Body of pancreas (tissue), 4 donors: ENCODE results near the gene DENND1A. TPM values are rescaled to one million over a fixed set of nuclear protein-coding genes. Genes with fewer than 3 reads are reported as not detected.

Experiments used
- ATAC-seq: fragments of 150-250 bp; one replicate; pipeline ENCODE4 v1.9.1; 2016
- DNase-seq, 4 donors: peaks; one replicate each; pipeline ENCODE4 v3.0.0-alpha.2; 2019
- H3K27ac ChIP-seq, 4 donors: fragments of 200-600 bp; sonication (generic); 1 replicate in 3 of 4; 2 replicates in 1 of 4; pipeline versions ENCODE4 v1.5.1 to v1.6.1; 2016 to 2019; ENCODE audit warnings: mild to moderate bottlenecking in 1 of 4, mixed read lengths in 1 of 4, moderate library complexity in 1 of 4
- H3K27me3 ChIP-seq, 2 donors: fragments of 200-600 bp; sonication (generic); one replicate each; pipeline ENCODE4 v1.6.0; 2016; ENCODE audit warnings: mild to moderate bottlenecking in 1 of 2
- H3K36me3 ChIP-seq, 2 donors: fragments of 200-600 bp; sonication (generic); replicated peaks in 1 of 2; 2 replicates each; pipeline ENCODE4 v1.5.1; 2016; ENCODE audit warnings: low read depth in 2 of 2; ENCODE audit not compliant: insufficient read depth in 1 of 2
- H3K4me1 ChIP-seq: fragments of 200-600 bp; sonication (generic); one replicate; pipeline ENCODE4 v1.6.0; 2016
- H3K4me3 ChIP-seq, 2 donors: fragments of 200-600 bp; sonication (generic); 1 replicate in 1 of 2; 2 replicates in 1 of 2; pipeline ENCODE4 v1.5.1; 2016 to 2019
- H3K9me3 ChIP-seq, 3 donors: fragments of 200-600 bp; sonication (generic); 1 replicate in 2 of 3; 2 replicates in 1 of 3; pipeline ENCODE4 v1.5.1; 2016
- POLR2A ChIP-seq, 3 donors: fragments of 450-650 bp; IDR thresholded peaks; one replicate each; pipeline ENCODE4 v1.6.1; 2016; ENCODE audit warnings: antibody characterized with exemption in 3 of 3, mild to moderate bottlenecking in 2 of 3
- WGBS, 2 donors: methylation state at CpG; one replicate each; pipeline ENCODE4 v1.1.5; 2017; 5-methylcytosine and 5-hydroxymethylcytosine counted together
- intact Hi-C: fragments of 100-400 bp; cut with DNase I; formaldehyde crosslinking; loops from one replicate; pipeline ENCODE4 v1.15.1; 2023
- total RNA-seq, 2 donors: library from RNA; depleted of rRNA; stranded (reverse); fragments of >200 nt; gene quantifications; one replicate each; pipeline ENCODE4 v1.1.0, GENCODE V29; 2016
- TF ChIP-seq, protein P1 (sequence below), 7 experiments: fragments of 450-650 bp in 4 of 7; fragments of 200-600 bp in 3 of 7; sonication (generic) in 3 of 7; IDR thresholded peaks; one replicate each; pipeline ENCODE4 v1.5.1; 2016 to 2019; ENCODE audit warnings: antibody characterized with exemption in 7 of 7

DENND1A gene
- total RNA-seq, 2 donors from 2014 or later = 7.6 to 8.6 TPM

DNA sequence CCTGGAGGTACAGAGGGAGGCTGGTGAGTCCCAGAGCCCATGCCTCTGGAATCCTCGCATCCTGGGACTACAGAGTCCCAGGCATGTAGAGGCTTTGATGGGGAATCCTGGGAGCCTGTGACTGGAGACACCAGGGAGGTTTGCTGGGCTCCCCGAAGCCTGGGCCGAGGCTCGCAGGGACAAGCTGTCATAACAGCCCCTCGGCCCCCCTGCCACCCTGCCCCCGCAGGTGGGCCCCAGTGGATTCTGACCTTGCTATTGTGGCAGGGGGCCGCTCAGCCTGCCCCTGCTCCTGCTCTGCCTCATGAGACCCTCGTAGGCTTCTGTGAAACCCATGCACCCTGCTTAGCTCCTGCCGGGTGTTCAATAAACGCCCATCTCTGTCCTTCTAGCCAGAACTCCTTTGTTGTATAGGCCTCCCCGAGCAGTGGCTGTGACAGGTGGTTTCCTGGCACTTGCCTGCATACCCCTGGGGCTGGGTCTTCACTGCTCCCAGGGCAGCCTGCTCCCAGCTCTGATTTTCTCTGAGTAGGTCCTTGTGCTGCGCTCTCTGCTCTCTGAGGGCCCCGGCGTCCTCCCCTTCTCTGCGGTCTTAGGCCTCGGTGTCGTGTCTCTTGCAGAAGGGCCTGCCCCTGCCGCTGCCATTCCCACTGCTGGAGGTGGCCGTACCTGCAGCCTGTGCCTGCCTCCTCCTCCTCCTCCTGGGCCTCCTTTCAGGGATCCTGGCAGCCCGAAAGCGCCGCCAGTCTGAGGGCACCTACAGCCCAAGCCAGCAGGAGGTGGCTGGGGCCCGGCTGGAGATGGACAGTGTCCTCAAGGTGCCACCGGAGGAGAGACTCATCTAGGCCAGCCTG lies 553.5 kb downstream of the DENND1A start:
- H3K4me3 ChIP-seq = no peak overlapping the region
- H3K27me3 ChIP-seq = peaks cover 0 to 11% of the 10 kb centered on the region in 2 donors
- TF ChIP-seq POLR2A (IDR thresholded peaks at IDR 0.05) = no peak
- TF ChIP-seq, protein P1, sequence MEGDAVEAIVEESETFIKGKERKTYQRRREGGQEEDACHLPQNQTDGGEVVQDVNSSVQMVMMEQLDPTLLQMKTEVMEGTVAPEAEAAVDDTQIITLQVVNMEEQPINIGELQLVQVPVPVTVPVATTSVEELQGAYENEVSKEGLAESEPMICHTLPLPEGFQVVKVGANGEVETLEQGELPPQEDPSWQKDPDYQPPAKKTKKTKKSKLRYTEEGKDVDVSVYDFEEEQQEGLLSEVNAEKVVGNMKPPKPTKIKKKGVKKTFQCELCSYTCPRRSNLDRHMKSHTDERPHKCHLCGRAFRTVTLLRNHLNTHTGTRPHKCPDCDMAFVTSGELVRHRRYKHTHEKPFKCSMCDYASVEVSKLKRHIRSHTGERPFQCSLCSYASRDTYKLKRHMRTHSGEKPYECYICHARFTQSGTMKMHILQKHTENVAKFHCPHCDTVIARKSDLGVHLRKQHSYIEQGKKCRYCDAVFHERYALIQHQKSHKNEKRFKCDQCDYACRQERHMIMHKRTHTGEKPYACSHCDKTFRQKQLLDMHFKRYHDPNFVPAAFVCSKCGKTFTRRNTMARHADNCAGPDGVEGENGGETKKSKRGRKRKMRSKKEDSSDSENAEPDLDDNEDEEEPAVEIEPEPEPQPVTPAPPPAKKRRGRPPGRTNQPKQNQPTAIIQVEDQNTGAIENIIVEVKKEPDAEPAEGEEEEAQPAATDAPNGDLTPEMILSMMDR (IDR thresholded peaks at IDR 0.05) = no peak
- H3K36me3 ChIP-seq = no peaks in the 10 kb centered on the region
- DNase-seq = no peak
- intact Hi-C loops = no loop called here
- H3K27ac ChIP-seq = no peak overlapping the region
- 20 to 62% methylated on average over 8 to 24 of the region's 24 CpGs for WGBS, 2 donors
- ATAC-seq = no peak
- no peaks in the 10 kb centered on the region for H3K9me3 ChIP-seq
- peaks cover 21% of the 10 kb centered on the region for H3K4me1 ChIP-seq

DNA sequence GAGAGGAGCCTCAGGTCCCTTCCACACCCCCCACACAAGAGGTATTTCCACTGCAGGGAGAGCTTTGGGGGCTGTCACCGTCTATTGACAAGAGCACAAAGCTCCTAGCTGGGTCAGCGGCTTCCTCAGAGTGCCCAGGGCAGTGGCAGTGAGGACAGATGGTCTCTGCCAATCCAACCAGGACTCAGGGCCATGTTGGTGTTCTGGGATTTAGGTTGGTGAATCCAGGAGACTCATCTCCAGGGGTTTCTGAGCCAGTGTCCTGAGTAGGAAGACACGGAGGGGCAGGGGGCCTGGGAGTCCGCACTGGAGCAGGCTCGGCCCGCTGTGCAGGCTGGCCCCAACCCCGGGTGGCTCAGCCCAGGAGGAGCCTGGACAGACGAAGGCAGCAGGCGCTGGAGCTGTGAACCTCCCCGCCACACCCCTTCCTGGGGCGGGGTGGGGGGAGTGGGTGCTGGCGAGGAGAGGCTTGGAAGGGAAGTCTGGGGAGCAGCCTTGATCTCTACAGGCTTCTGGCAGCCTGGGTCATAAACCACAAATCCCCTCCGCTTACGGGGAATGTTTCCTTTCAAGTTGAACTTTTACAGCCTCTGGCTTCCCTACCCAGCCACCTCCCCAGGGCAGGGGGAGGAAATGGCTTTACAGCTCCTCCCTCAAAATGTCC lies 554.3 kb downstream of the DENND1A start:
- no peaks in the 10 kb centered on the region for H3K9me3 ChIP-seq
- intact Hi-C loops = no loop called here
- TF ChIP-seq POLR2A (IDR thresholded peaks at IDR 0.05) = no peak
- TF ChIP-seq, protein P1 (IDR thresholded peaks at IDR 0.05) = no peak
- peaks cover 21% of the 10 kb centered on the region for H3K4me1 ChIP-seq
- DNase-seq (no peak), ATAC-seq (peak; percentile 22)
- 7 to 24% methylated on average over 9 to 14 of the region's 14 CpGs for WGBS, 2 donors
- no peaks in the 10 kb centered on the region for H3K36me3 ChIP-seq
- no peak overlapping the region for H3K4me3 ChIP-seq
- no peak overlapping the region for H3K27ac ChIP-seq
- peaks cover 0 to 11% of the 10 kb centered on the region in 2 donors for H3K27me3 ChIP-seq

DNA sequence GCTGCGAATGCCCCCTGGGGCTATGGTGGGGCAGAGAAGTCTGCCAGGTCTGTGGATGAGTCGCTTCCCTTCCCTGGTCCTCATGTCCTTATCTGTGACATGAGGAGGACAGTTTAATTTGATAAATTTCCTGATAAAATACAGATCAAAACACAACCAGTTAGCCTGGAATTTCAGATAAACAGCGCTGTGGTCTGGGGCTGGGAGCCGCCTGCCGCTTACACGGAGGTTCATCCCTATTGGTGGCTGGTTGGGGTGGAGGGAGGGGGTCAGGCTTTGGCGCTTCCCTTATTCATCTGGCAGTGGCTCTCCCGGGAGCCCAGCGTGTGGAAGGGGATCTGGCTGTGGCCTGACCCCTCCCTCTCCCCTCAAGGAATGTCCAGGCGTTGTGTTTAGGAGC lies 556.0 kb downstream of the DENND1A start:
- H3K27me3 ChIP-seq = peaks cover 0 to 11% of the 10 kb centered on the region in 2 donors
- no peaks in the 10 kb centered on the region for H3K9me3 ChIP-seq
- no peak overlapping the region for H3K27ac ChIP-seq
- TF ChIP-seq, protein P1 (IDR thresholded peaks at IDR 0.05) = no peak
- no peak for TF ChIP-seq POLR2A (IDR thresholded peaks at IDR 0.05)
- H3K36me3 ChIP-seq = no peaks in the 10 kb centered on the region
- peaks cover 21% of the 10 kb centered on the region for H3K4me1 ChIP-seq
- WGBS, 2 donors = 2 to 33% methylated on average over 8 to 10 of the region's 10 CpGs
- DNase-seq (no peak), ATAC-seq (no peak)
- intact Hi-C loops = no loop called here
- no peak overlapping the region for H3K4me3 ChIP-seq

DNA sequence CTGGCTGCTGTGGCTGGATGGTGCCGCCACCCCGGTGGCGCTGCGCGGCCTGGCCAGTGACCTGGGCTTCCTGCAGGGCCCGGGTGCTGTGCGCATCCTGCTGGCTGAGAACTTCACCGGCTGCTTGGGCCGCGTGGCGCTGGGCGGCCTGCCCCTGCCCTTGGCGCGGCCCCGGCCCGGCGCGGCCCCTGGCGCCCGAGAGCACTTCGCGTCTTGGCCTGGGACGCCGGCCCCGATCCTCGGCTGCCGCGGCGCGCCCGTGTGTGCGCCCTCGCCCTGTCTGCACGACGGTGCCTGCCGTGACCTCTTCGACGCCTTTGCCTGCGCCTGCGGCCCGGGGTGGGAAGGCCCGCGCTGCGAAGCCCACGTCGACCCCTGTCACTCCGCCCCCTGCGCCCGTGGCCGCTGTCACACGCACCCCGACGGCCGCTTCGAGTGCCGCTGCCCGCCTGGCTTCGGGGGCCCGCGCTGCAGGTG lies 556.4 kb downstream of the DENND1A start:
- WGBS, 2 donors = 8% methylated on average over 55 of the region's 60 CpGs; no CpG with 5 or more reads in 1 of the 2 donors
- peaks cover 0 to 14% of the 10 kb centered on the region in 2 donors for H3K27me3 ChIP-seq

More for the DNA sequence above, 556.4 kb downstream of the DENND1A start:
- TF ChIP-seq, protein P1 (IDR thresholded peaks at IDR 0.05) = no peak
- TF ChIP-seq POLR2A (IDR thresholded peaks at IDR 0.05) = no peak
- ATAC-seq (no peak), DNase-seq (no peak)
- H3K27ac ChIP-seq = no peak overlapping the region
- H3K9me3 ChIP-seq = no peaks in the 10 kb centered on the region
- intact Hi-C loops = no loop called here
- H3K4me3 ChIP-seq = no peak overlapping the region
- no peaks in the 10 kb centered on the region for H3K36me3 ChIP-seq
- H3K4me1 ChIP-seq = peaks cover 21% of the 10 kb centered on the region
